DOHH2 (cell line): Measurements from ENCODE around the gene STIL.

Experiments
- H3F3A ChIP-seq: fragments of 200-600 bp; sonication (generic), shearing (Covaris generic); 2 replicates; pipeline ENCODE4 v1.6.0; 2016; ENCODE audit warnings: antibody characterized with exemption, mild to moderate bottlenecking; ENCODE audit not compliant: control insufficient read depth, insufficient read depth
- H3K27ac ChIP-seq: fragments of 200-600 bp; sonication (generic); 2 replicates; pipeline ENCODE4 v1.5.1; 2014; ENCODE audit warnings: low read depth, mild to moderate bottlenecking, low read length, moderate library complexity
- H3K27me3 ChIP-seq: fragments of 200-600 bp; sonication (generic); 2 replicates; pipeline ENCODE4 v1.6.1; 2014; ENCODE audit warnings: mild to moderate bottlenecking, low read length, mixed read lengths; ENCODE audit not compliant: control insufficient read depth
- H3K36me3 ChIP-seq: fragments of 200-600 bp; sonication (generic); 2 replicates; pipeline ENCODE4 v1.6.1; 2014; ENCODE audit warnings: mild to moderate bottlenecking, low read length, moderate library complexity, mixed read lengths; ENCODE audit not compliant: control insufficient read depth
- H3K4me1 ChIP-seq: fragments of 200-600 bp; sonication (generic); 2 replicates; pipeline ENCODE4 v1.6.1; 2014; ENCODE audit warnings: mild to moderate bottlenecking, low read length, mixed read lengths; ENCODE audit not compliant: control insufficient read depth
- H3K4me2 ChIP-seq: fragments of 200-600 bp; sonication (generic); 2 replicates; pipeline ENCODE4 v1.6.0; 2014; ENCODE audit warnings: mild to moderate bottlenecking, low read length, moderate library complexity
- H3K4me3 ChIP-seq: fragments of 200-600 bp; sonication (generic); 2 replicates; pipeline ENCODE4 v1.5.1; 2014; ENCODE audit warnings: mild to moderate bottlenecking, low read length, mixed read lengths
- H3K79me2 ChIP-seq: fragments of 200-600 bp; sonication (generic); 2 replicates; pipeline ENCODE4 v1.6.1; 2014; ENCODE audit warnings: mild to moderate bottlenecking, low read length, mixed read lengths; ENCODE audit not compliant: control insufficient read depth
- H3K9me2 ChIP-seq: fragments of 200-600 bp; sonication (generic); replicated peaks from 2 replicates; pipeline ENCODE4 v1.6.1; 2014; ENCODE audit warnings: mild to moderate bottlenecking, low read length, mixed read lengths; ENCODE audit not compliant: control insufficient read depth
- H3K9me3 ChIP-seq: fragments of 200-600 bp; sonication (generic); 2 replicates; pipeline ENCODE4 v1.6.1; 2014; ENCODE audit warnings: antibody characterized with exemption, low read length, mixed read lengths; ENCODE audit not compliant: control insufficient read depth, insufficient read depth
- H4K20me1 ChIP-seq: fragments of 200-600 bp; sonication (generic); 2 replicates; pipeline ENCODE4 v1.6.0; 2014; ENCODE audit warnings: low read depth, mild to moderate bottlenecking, antibody characterized with exemption, low read length, moderate library complexity; ENCODE audit not compliant: control insufficient read depth, insufficient read depth
- CTCF ChIP-seq: fragments of 200-600 bp; sonication (generic); IDR thresholded peaks from one replicate; pipeline ENCODE4 v1.5.1; 2014; ENCODE audit warnings: antibody characterized with exemption, mild to moderate bottlenecking, low read depth, low read length; ENCODE audit not compliant: poor library complexity, severe bottlenecking
- EZH2phosphoT487 ChIP-seq: fragments of 200-600 bp; sonication (generic); IDR thresholded peaks from 2 replicates; pipeline ENCODE4 v1.6.1; 2017; ENCODE audit warnings: borderline replicate concordance, mild to moderate bottlenecking, antibody characterized with exemption, low read length, moderate library complexity, mixed read lengths

Gene STIL

DNA sequence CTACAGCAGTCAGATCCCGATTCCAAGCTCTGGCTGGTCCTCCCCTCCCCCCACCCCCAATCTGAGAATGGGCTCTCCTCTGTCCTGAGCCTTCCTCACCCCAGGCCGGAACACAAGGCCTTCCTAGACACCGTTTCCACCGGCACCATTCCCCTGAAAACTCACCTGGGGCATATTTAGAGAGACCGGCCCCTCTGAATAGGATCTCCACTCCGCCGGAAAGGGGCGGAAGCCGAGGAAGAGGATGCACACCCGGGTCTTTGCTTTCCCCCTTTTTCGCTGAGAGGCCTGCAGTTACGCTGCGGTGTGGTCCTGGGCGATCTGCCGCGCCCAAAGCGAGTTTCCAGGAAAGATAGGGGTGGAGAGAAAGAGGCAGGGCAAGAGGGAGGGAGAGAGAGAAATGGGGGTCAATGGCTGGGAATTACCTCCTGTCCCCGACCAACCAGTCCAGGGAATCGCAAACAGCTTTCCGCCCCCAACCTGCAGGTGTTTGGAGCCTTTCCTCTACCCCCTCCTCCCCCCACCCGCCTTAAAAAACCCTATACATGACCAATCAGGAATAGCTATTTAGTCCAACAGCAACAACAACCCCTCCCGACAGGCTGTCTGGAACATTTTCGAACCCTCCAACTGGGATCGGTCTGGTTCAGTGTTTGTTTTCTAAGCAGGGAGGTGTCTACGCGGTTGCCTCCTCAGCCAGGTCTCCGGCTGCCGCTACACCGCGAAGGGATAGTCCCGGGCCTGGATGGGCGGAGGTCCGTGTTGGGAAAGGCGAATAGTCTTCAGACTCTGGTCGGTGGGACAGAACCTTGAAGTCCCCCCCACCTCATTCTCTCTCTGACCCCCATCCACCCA lies 84.7 kb downstream of the STIL start:
- H3F3A ChIP-seq: no peaks in the 10 kb centered on the region
- peaks cover 90% of the 10 kb centered on the region for H3K27me3 ChIP-seq
- no peaks in the 10 kb centered on the region for H3K79me2 ChIP-seq
- no peak for TF ChIP-seq CTCF
- TF ChIP-seq EZH2phosphoT487: no peak
- no peaks in the 10 kb centered on the region for H3K9me2 ChIP-seq
- no peak overlapping the region for H3K4me2 ChIP-seq
- no peak overlapping the region for H3K4me3 ChIP-seq
- H3K27ac ChIP-seq: no peak overlapping the region
- no peaks in the 10 kb centered on the region for H3K4me1 ChIP-seq
- no peaks in the 10 kb centered on the region for H3K36me3 ChIP-seq
- no peaks in the 10 kb centered on the region for H3K9me3 ChIP-seq
- H4K20me1 ChIP-seq: no peaks in the 10 kb centered on the region; the same call in 1 of the 2 replicates

GRCh38 chr1:47228644-47229030 lies 85.3 kb downstream of the STIL start:
- H3K36me3 ChIP-seq: no peaks in the 10 kb centered on the region
- no peak overlapping the region for H3K4me2 ChIP-seq
- H3K79me2 ChIP-seq: no peaks in the 10 kb centered on the region
- no peaks in the 10 kb centered on the region for H3F3A ChIP-seq
- H3K4me1 ChIP-seq: no peaks in the 10 kb centered on the region
- no peaks in the 10 kb centered on the region for H3K9me3 ChIP-seq
- no peaks in the 10 kb centered on the region; the same call in 1 of the 2 replicates for H4K20me1 ChIP-seq
- peaks cover 90% of the 10 kb centered on the region for H3K27me3 ChIP-seq
- TF ChIP-seq CTCF: no peak
- TF ChIP-seq EZH2phosphoT487: no peak
- no peaks in the 10 kb centered on the region for H3K9me2 ChIP-seq
- H3K4me3 ChIP-seq: no peak overlapping the region
- no peak overlapping the region for H3K27ac ChIP-seq

DNA sequence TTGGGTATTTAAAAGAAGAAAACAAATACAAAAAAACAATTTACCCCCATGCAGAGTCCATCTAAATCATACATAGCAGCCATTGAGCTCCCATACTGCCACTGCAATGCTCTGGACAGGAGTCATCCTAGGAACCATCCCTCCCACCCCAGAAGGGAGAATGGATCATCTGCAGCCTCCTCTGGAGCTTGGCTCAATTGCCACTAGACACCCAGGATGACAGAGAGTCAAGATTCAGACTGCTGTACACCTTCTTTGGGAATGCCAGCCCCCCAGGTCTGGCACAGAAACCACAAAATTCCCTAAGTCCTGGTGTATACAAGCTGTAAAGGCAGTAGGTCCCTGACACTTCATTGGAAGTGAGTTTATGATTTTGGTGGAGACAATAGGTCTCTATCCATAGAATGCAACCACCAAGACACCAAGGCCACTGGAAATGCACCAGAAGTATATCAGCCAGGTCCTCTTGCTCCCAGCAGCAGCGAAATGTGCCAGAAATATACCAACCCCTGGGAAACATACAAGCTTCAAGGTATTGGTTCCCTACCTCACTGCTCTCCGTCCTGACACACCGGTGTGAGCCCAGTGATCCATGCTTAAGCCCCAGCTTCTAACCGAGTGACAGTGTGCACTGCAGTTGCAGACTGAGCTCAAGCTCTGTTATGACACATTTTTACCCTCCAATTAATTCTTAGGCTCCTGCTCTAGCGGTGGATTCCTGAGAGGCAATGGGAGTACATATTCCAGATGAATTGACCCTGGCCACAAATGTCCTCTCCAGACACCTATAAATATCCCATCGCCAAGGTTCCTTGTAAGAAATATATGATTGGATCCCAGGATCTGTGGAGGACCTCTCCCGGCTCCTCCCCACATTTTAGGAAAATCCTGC lies 86.4 kb downstream of the STIL start:
- Histone ChIP-seq H3K27me3 (peaks cover 87% of the 10 kb centered on the region), H3K27ac (no peak overlapping the region), H3K9me3 (no peaks in the 10 kb centered on the region), H3K79me2 (no peaks in the 10 kb centered on the region), H3K36me3 (no peaks in the 10 kb centered on the region), H3F3A (no peaks in the 10 kb centered on the region), H3K4me1 (no peaks in the 10 kb centered on the region), H3K4me2 (no peak overlapping the region), H3K4me3 (no peak overlapping the region), H4K20me1 (no peaks in the 10 kb centered on the region; the same call in 1 of the 2 replicates), H3K9me2 (no peaks in the 10 kb centered on the region)
- no peak for TF ChIP-seq CTCF
- no peak for TF ChIP-seq EZH2phosphoT487
